Esophagus muscularis mucosa (tissue), 4 donors: Measurements from ENCODE around the gene SHISA2. TPM values are rescaled to one million over a fixed set of nuclear protein-coding genes. Genes with fewer than 3 reads are reported as not detected.
A peak's percentile ranks its signal among the peaks of the same experiment; 100 is the strongest.

ENCODE experiments used
- DNase-seq: peaks from one replicate; pipeline ENCODE4 v3.0.0-alpha.2; 2017; ENCODE audit errors: extremely low spot score
- H3K27ac ChIP-seq, 4 donors: fragments of 200-600 bp; sonication (generic); replicated peaks in 1 of 4; 1 replicate in 3 of 4; 2 replicates in 1 of 4; pipeline ENCODE4 v1.5.1; 2016 to 2019; ENCODE audit warnings: mild to moderate bottlenecking in 1 of 4
- H3K27me3 ChIP-seq, 4 donors: fragments of 200-600 bp; sonication (generic); one replicate each; pipeline versions ENCODE4 v1.5.1 to v1.6.0; 2016 to 2019
- H3K36me3 ChIP-seq, 4 donors: fragments of 200-600 bp; sonication (generic); one replicate each; pipeline ENCODE4 v1.5.1; 2016 to 2019
- H3K4me1 ChIP-seq, 4 donors: fragments of 200-600 bp; sonication (generic); one replicate each; pipeline ENCODE4 v1.5.1; 2016 to 2019
- H3K4me3 ChIP-seq, 4 donors: fragments of 200-600 bp; sonication (generic); 1 replicate in 2 of 4; 2 replicates in 2 of 4; pipeline ENCODE4 v1.5.1; 2016 to 2019; ENCODE audit warnings: mild to moderate bottlenecking in 4 of 4, moderate library complexity in 1 of 4
- H3K9me3 ChIP-seq, 4 donors: fragments of 200-600 bp; sonication (generic); 1 replicate in 3 of 4; 2 replicates in 1 of 4; pipeline ENCODE4 v1.5.1; 2016 to 2019
- EP300 ChIP-seq: sonication (generic); formaldehyde crosslinking; IDR thresholded peaks from one replicate; pipeline ENCODE4 v1.6.1; 2017; ENCODE audit warnings: antibody characterized with exemption
- POLR2A ChIP-seq: fragments of 450-650 bp; IDR thresholded peaks from one replicate; pipeline ENCODE4 v1.6.1; 2017; ENCODE audit warnings: antibody characterized with exemption, moderate library complexity, mild to moderate bottlenecking, low read depth
- POLR2AphosphoS5 ChIP-seq, 2 donors: sonication (generic); formaldehyde crosslinking; IDR thresholded peaks; one replicate each; pipeline ENCODE4 v1.6.1; 2017; ENCODE audit warnings: antibody characterized with exemption in 2 of 2
- WGBS: methylation state at CpG from one replicate; pipeline ENCODE4 v1.1.5; 2018; 5-methylcytosine and 5-hydroxymethylcytosine counted together
- intact Hi-C: fragments of 100-400 bp; cut with DNase I; formaldehyde crosslinking; loops from one replicate; pipeline ENCODE4 v1.15.1; 2023
- total RNA-seq, 4 donors: library from RNA; depleted of rRNA; stranded (reverse); fragments of >200 nt; gene quantifications; one replicate each; pipeline versions ENCODE4 v1.1.0 to v1.2.1, GENCODE V29; 2016
- TF ChIP-seq, protein P1 (sequence below), 3 experiments: fragments of 200-600 bp in 2 of 3; fragments of 450-650 bp in 1 of 3; sonication (generic) in 2 of 3; IDR thresholded peaks; one replicate each; pipeline ENCODE4 v1.5.1; 2017 to 2019; ENCODE audit warnings: antibody characterized with exemption in 3 of 3, mild to moderate bottlenecking in 2 of 3, moderate library complexity in 1 of 3

The SHISA2 gene
- total RNA-seq, 4 donors from 2014 or later, result 0.78 to 0.98 (median 0.83) TPM; not detected in 1

DNA sequence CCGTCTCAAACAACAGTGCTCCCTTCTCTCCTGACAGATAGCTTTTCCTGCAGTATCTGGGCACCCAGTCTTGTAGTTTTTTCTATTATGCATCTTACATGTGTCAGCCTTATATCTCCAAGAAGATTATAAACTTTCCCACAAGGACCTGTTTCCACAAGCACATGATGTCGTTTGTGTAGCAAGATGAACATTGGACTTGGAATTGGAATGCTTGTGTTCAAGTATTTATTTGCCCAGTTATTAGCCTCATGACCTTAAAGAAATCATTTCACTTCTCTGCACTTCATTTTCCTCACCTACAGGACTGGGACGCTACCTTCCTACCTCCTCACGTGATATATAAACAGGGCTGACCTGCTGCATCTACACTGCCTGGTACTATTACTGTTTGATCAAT is 21.5 kb downstream of the SHISA2 start:
- Histone ChIP-seq H3K4me1 (no peaks in the 10 kb centered on the region), H3K27me3 (no peaks in the 10 kb centered on the region), H3K27ac (no peak overlapping the region), H3K4me3 (no peak overlapping the region), H3K36me3 (no peaks in the 10 kb centered on the region), H3K9me3 (no peaks in the 10 kb centered on the region)
- DNase-seq, result no peak
- TF ChIP-seq POLR2A, result no peak
- TF ChIP-seq EP300, result no peak
- no peak for TF ChIP-seq POLR2AphosphoS5 (IDR thresholded peaks at IDR 0.05)
- TF ChIP-seq, protein P1, sequence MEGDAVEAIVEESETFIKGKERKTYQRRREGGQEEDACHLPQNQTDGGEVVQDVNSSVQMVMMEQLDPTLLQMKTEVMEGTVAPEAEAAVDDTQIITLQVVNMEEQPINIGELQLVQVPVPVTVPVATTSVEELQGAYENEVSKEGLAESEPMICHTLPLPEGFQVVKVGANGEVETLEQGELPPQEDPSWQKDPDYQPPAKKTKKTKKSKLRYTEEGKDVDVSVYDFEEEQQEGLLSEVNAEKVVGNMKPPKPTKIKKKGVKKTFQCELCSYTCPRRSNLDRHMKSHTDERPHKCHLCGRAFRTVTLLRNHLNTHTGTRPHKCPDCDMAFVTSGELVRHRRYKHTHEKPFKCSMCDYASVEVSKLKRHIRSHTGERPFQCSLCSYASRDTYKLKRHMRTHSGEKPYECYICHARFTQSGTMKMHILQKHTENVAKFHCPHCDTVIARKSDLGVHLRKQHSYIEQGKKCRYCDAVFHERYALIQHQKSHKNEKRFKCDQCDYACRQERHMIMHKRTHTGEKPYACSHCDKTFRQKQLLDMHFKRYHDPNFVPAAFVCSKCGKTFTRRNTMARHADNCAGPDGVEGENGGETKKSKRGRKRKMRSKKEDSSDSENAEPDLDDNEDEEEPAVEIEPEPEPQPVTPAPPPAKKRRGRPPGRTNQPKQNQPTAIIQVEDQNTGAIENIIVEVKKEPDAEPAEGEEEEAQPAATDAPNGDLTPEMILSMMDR (IDR thresholded peaks at IDR 0.05), result no peak
- WGBS, result 85% methylated on average over 4 of the region's 4 CpGs
- intact Hi-C loops, result no loop called here

DNA sequence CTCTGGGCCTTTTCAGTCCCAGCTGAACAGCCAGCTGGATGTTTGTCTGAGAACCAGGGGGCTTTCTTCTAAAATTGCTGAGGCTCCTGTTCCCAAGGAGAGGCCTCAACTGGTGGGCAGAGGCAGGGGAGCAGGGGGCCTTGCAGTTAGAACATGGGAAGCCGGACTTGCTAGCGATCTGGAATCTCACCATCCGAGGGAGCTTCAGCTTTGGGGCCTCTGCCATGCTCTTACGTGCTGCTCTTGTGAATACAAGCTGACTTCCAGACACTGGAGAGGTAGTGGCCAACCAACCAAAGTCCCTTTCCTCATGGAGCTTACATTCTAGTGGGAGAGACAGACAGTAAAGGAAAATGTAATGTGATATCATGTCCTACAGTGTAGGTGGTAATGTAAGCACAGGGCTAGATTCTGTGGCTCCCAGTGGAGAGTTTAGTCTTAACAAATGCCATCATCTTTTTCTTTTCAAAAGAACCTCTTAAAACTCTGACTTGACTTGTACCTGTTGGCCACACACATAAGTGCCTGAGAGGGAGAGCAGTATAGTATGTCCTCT is 22.2 kb downstream of the SHISA2 start:
- no peaks in the 10 kb centered on the region for H3K36me3 ChIP-seq
- H3K4me1 ChIP-seq, result peaks cover 0 to 2% (median 0%) of the 10 kb centered on the region in 4 donors
- H3K27me3 ChIP-seq, result no peaks in the 10 kb centered on the region
- WGBS, result 95% methylated on average over 4 of the region's 4 CpGs
- H3K4me3 ChIP-seq, result no peak overlapping the region
- intact Hi-C loops, result no loop called here
- no peak overlapping the region for H3K27ac ChIP-seq
- DNase-seq, result peak; percentile 64
- TF ChIP-seq EP300, result no peak
- TF ChIP-seq, protein P1 (IDR thresholded peaks at IDR 0.05), result no peak
- TF ChIP-seq POLR2AphosphoS5 (IDR thresholded peaks at IDR 0.05), result no peak
- no peak for TF ChIP-seq POLR2A
- no peaks in the 10 kb centered on the region for H3K9me3 ChIP-seq

DNA sequence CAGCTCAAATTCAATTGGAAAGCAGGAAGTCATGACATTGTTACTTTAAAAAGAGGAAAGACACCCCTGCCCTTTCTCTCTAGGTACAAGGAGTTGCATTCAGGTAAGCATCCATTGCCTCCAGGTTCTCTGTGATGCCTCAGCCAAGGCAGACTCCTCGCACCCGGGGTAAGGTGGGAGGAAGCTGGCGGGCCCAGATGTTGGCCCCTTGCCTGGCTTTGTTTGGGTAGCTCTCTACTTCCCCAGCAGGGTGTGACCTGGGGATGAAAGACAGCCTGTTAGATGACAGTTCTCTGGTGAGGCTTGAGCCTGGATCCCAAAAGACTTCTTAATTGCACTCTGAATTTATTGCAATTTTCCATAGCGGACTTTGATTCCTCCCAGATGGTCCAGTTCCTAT is 25.6 kb downstream of the SHISA2 start:
- H3K4me3 ChIP-seq, result no peak overlapping the region
- H3K27me3 ChIP-seq, result no peaks in the 10 kb centered on the region
- H3K9me3 ChIP-seq, result no peaks in the 10 kb centered on the region
- H3K27ac ChIP-seq, result no peak overlapping the region
- peaks cover 0 to 12% (median 4%) of the 10 kb centered on the region in 4 donors for H3K4me1 ChIP-seq
- TF ChIP-seq, protein P1 (IDR thresholded peaks at IDR 0.05), result no peak
- TF ChIP-seq POLR2AphosphoS5 (IDR thresholded peaks at IDR 0.05), result no peak
- TF ChIP-seq EP300, result no peak
- no peak for TF ChIP-seq POLR2A
- intact Hi-C loops, result no loop called here
- WGBS, result 100% methylated on average over 3 of the region's 4 CpGs
- H3K36me3 ChIP-seq, result no peaks in the 10 kb centered on the region
- DNase-seq, result no peak

- no peaks in the 10 kb centered on the region for H3K9me3 ChIP-seq
- H3K36me3 ChIP-seq, result no peaks in the 10 kb centered on the region
- H3K27ac ChIP-seq, result no peak overlapping the region
- 88% methylated on average over 4 of the region's 4 CpGs for WGBS
- intact Hi-C loops, result no loop called here
- no peak overlapping the region for H3K4me3 ChIP-seq
- H3K4me1 ChIP-seq, result peaks cover 0 to 12% (median 4%) of the 10 kb centered on the region in 4 donors
- no peak for DNase-seq
- TF ChIP-seq, protein P1 (IDR thresholded peaks at IDR 0.05), result no peak
- TF ChIP-seq POLR2AphosphoS5 (IDR thresholded peaks at IDR 0.05) (no peak), POLR2A (no peak), EP300 (no peak)
- no peaks in the 10 kb centered on the region for H3K27me3 ChIP-seq
These were observed 26.0 kb downstream of the SHISA2 start for GRCh38 chr13:26025771-26026170.

DNA sequence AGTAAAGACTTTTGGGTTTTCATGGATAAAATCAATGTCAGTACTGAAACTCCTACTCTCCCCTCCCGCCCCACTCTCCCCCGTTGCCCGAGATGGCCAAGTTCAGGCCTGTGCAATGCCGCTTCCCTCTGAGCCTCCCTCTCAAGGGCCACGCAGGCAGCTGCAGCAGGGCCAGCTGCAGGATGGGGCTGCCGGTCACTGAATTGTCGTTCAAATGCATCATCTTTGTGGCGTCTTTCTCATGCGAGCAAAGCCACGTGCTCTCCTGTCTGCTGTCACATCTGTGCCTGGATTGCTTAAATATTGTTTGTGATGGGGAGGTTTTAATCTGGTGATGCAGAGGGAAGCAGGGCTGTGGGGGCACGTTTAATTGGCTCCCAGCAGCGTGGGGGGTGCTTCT is 26.6 kb downstream of the SHISA2 start:
- no peaks in the 10 kb centered on the region for H3K27me3 ChIP-seq
- peaks cover 0 to 12% (median 4%) of the 10 kb centered on the region in 4 donors for H3K4me1 ChIP-seq
- no peak overlapping the region for H3K4me3 ChIP-seq
- WGBS, result 83% methylated on average over 12 of the region's 12 CpGs
- intact Hi-C loops, result no loop called here
- TF ChIP-seq EP300, result no peak
- no peak for TF ChIP-seq POLR2A
- TF ChIP-seq, protein P1 (IDR thresholded peaks at IDR 0.05), result no peak
- no peak for TF ChIP-seq POLR2AphosphoS5 (IDR thresholded peaks at IDR 0.05)
- H3K27ac ChIP-seq, result no peak overlapping the region
- H3K36me3 ChIP-seq, result no peaks in the 10 kb centered on the region
- DNase-seq, result no peak
- H3K9me3 ChIP-seq, result no peaks in the 10 kb centered on the region
